Sigmoid colon (tissue), 4 donors: ENCODE data around the gene MGAT3.

Experiments
- CTCF ChIP-seq, 4 experiments: fragments of 450-650 bp in 3 of 4; fragments of 200-600 bp in 1 of 4; IDR thresholded peaks; one replicate each; pipeline ENCODE4 v1.5.1; 2016 to 2019; ENCODE audit warnings: antibody characterized with exemption in 4 of 4, mild to moderate bottlenecking in 3 of 4, moderate library complexity in 2 of 4
- POLR2A ChIP-seq, 2 donors: fragments of 450-650 bp; IDR thresholded peaks; one replicate each; pipeline ENCODE4 v1.6.1; 2016; ENCODE audit warnings: antibody characterized with exemption in 2 of 2, mild to moderate bottlenecking in 2 of 2, moderate library complexity in 2 of 2
- POLR2AphosphoS5 ChIP-seq, 4 donors: sonication (generic); formaldehyde crosslinking; IDR thresholded peaks; one replicate each; pipeline ENCODE4 v1.6.1; 2017; ENCODE audit warnings: antibody characterized with exemption in 4 of 4

DNA sequence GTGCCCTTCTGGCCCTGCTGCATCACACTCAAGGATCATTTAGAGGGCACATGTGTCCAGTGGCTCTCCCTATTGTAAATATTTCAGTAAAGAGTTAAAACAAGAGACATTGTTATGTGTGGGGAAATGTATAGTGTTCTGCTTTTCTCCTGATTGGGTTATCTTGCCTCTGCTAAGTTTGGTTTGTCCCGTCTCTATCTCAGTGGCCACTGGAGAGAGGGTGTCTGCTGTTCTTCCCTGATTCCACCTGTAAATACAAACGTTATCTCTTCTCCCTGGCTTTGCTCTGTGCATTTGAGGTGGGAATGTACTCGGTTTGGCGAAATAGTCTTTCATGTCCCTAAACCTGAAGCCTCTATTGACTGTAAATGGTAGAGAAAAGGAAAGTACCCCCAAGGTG is 51.6 kb downstream of the MGAT3 start:
- TF ChIP-seq CTCF (IDR thresholded peaks at IDR 0.05) = no peak
- TF ChIP-seq POLR2AphosphoS5 (IDR thresholded peaks at IDR 0.05) = no peak
- no peak for TF ChIP-seq POLR2A (IDR thresholded peaks at IDR 0.05)
